BJ (cell line): Measurements from ENCODE around the gene FSTL5. TPM values are rescaled to one million over a fixed set of nuclear protein-coding genes. Genes with fewer than 3 reads are reported as not detected.

Experiments
- CTCF ChIA-PET: fragments of 350-600 bp; formaldehyde crosslinking; extraction: SDS; loops from one replicate; lab custom pipeline; 2021; ENCODE audit warnings: antibody characterized with exemption, inconsistent platforms; lab: Yijun Ruan, JAX
- POLR2A ChIA-PET: fragments of 300-600 bp; sonication (Branson Sonifier 250); formaldehyde crosslinking; extraction: SDS; loops from one replicate; lab custom pipeline; 2021; ENCODE audit warnings: antibody characterized with exemption; lab: Charles Lee
- DNase-seq: peaks from one replicate; pipeline ENCODE4 v3.0.0-alpha.2; 2011; ENCODE audit warnings: low read depth
- H3K27me3 ChIP-seq: 2 replicates; pipeline ENCODE4 v1.6.0; 2011; ENCODE audit warnings: low read length; ENCODE audit not compliant: control insufficient read depth, insufficient read depth
- H3K36me3 ChIP-seq: 2 replicates; pipeline ENCODE4 v1.5.1; 2011; ENCODE audit warnings: low read length; ENCODE audit not compliant: control insufficient read depth, insufficient read depth
- H3K4me3 ChIP-seq: 2 replicates; pipeline ENCODE4 v1.5.1; 2011; ENCODE audit warnings: low read depth, mild to moderate bottlenecking, control low read depth, low read length
- CTCF ChIP-seq: IDR thresholded peaks from 2 replicates; pipeline ENCODE4 v1.5.1; 2011; ENCODE audit warnings: low read depth, mild to moderate bottlenecking, control low read depth, inconsistent platforms, low read length, moderate library complexity; ENCODE audit not compliant: insufficient read depth
- polyA plus RNA-seq: library from polyadenylated mRNA; depleted of rRNA; stranded (reverse); fragments of >200 nt; gene quantifications from 2 replicates; pipeline ENCODE4 v1.2.3, GENCODE V29; 2011

FSTL5 gene
- polyA plus RNA-seq, 1 experiment, result not detected

- ChIA-PET POLR2A (no interaction called here), CTCF (no interaction called here)
- no peaks in the 10 kb centered on the region for H3K36me3 ChIP-seq
- TF ChIP-seq CTCF, result no peak
- H3K27me3 ChIP-seq, result no peaks in the 10 kb centered on the region
- H3K4me3 ChIP-seq, result no peak overlapping the region
- no peak for DNase-seq
Measured at GRCh38 chr4:161356351-161356750, 807.4 kb downstream of the FSTL5 start.

GRCh38 chr4:161350946-161351345 lies 812.9 kb downstream of the FSTL5 start:
- ChIA-PET POLR2A (no interaction called here), CTCF (no interaction called here)
- TF ChIP-seq CTCF, result no peak
- H3K4me3 ChIP-seq, result no peak overlapping the region
- no peaks in the 10 kb centered on the region for H3K27me3 ChIP-seq
- DNase-seq, result no peak
- H3K36me3 ChIP-seq, result no peaks in the 10 kb centered on the region

- Histone ChIP-seq H3K27me3 (no peaks in the 10 kb centered on the region), H3K36me3 (no peaks in the 10 kb centered on the region), H3K4me3 (no peak overlapping the region)
- no peak for DNase-seq
- CTCF ChIA-PET, result no interaction called here
- no peak for TF ChIP-seq CTCF
- POLR2A ChIA-PET, result no interaction called here
Measured at GRCh38 chr4:161345741-161346140, 818.1 kb downstream of the FSTL5 start.

- TF ChIP-seq CTCF, result no peak
- H3K36me3 ChIP-seq, result no peaks in the 10 kb centered on the region
- no peaks in the 10 kb centered on the region for H3K27me3 ChIP-seq
- ChIA-PET CTCF (no interaction called here), POLR2A (no interaction called here)
- H3K4me3 ChIP-seq, result no peak overlapping the region
- DNase-seq, result no peak
Measured at GRCh38 chr4:161343569-161343950, 820.2 kb downstream of the FSTL5 start.

GRCh38 chr4:161342881-161343568 lies 820.8 kb downstream of the FSTL5 start:
- CTCF ChIA-PET, result no interaction called here
- H3K4me3 ChIP-seq, result no peak overlapping the region

More at GRCh38 chr4:161342881-161343568, 820.8 kb downstream of the FSTL5 start:
- TF ChIP-seq CTCF, result no peak
- Histone ChIP-seq H3K27me3 (no peaks in the 10 kb centered on the region), H3K36me3 (no peaks in the 10 kb centered on the region)
- no peak for DNase-seq
- POLR2A ChIA-PET, result no interaction called here
